H1 (cell line): ENCODE data around the gene CNPY4. TPM values are rescaled to one million over a fixed set of nuclear protein-coding genes. Genes with fewer than 3 reads are reported as not detected.
A peak's percentile ranks its signal among the peaks of the same experiment; 100 is the strongest.

Experiments
- CTCF ChIA-PET: fragments of 300-600 bp; sonication (Branson Sonifier 250); formaldehyde crosslinking; loops from one replicate; lab custom pipeline; 2021; ENCODE audit not compliant: partially characterized antibody; lab: Charles Lee
- POLR2A ChIA-PET: fragments of 300-600 bp; sonication (Branson Sonifier 250); formaldehyde crosslinking; loops from one replicate; lab custom pipeline; 2021; ENCODE audit warnings: inconsistent platforms; ENCODE audit not compliant: partially characterized antibody; lab: Charles Lee
- DNase-seq, 2 experiments: peaks; one replicate each; pipeline versions ENCODE4 v3.0.0 to v3.0.0-alpha.2; 2010 to 2022; ENCODE audit warnings: low spot score in 2 of 2, low read depth in 1 of 2, mixed read lengths in 1 of 2
- FAIRE-seq: peaks from 2 replicates; lab custom pipeline; 2011; peaks lifted over from hg19 to GRCh38; lab: Jason Lieb, UNC
- H2AFZ ChIP-seq: 2 replicates; pipeline ENCODE4 v1.8.1; 2012; ENCODE audit warnings: low read length, inconsistent platforms
- H2AK5ac ChIP-seq: 2 replicates; pipeline ENCODE4 v1.6.1; 2013; ENCODE audit warnings: low read depth, low read length
- H2BK120ac ChIP-seq: replicated peaks from 2 replicates; pipeline ENCODE3; 2013; ENCODE audit warnings: low read depth, low read length, inconsistent platforms
- H2BK12ac ChIP-seq: 2 replicates; pipeline ENCODE4 v1.6.1; 2013; ENCODE audit warnings: low read depth, low read length
- H2BK15ac ChIP-seq: 2 replicates; pipeline ENCODE4 v1.6.1; 2013; ENCODE audit warnings: low read length
- H2BK20ac ChIP-seq: 2 replicates; pipeline ENCODE4 v1.6.1; 2013; ENCODE audit warnings: low read length
- H2BK5ac ChIP-seq: 2 replicates; pipeline ENCODE4 v1.6.1; 2013; ENCODE audit warnings: low read depth, low read length
- H3K14ac ChIP-seq: 2 replicates; pipeline ENCODE4 v1.6.1; 2013; ENCODE audit warnings: inconsistent platforms; ENCODE audit not compliant: insufficient read length
- H3K18ac ChIP-seq: 2 replicates; pipeline ENCODE4 v1.6.1; 2013; ENCODE audit warnings: low read length; ENCODE audit errors: extremely low read depth
- H3K23ac ChIP-seq: 2 replicates; pipeline ENCODE4 v1.6.1; 2013; ENCODE audit warnings: inconsistent platforms; ENCODE audit not compliant: insufficient read length
- H3K23me2 ChIP-seq: 2 replicates; pipeline ENCODE4 v1.6.1; 2013; ENCODE audit warnings: low read depth, low read length
- H3K27ac ChIP-seq: 2 replicates; pipeline ENCODE4 v1.6.1; 2011; ENCODE audit warnings: low read depth, low read length, inconsistent platforms
- H3K27me3 ChIP-seq, 4 experiments: replicated peaks in 1 of 4; 1 replicate in 1 of 4; 2 replicates in 3 of 4; pipeline versions ENCODE4 v1.6.1 to v1.8.1; 2011 to 2013; ENCODE audit warnings: low read length in 3 of 4, mild to moderate bottlenecking in 3 of 4, inconsistent platforms in 2 of 4, mixed read lengths in 2 of 4, moderate library complexity in 1 of 4; ENCODE audit not compliant: control insufficient read depth in 3 of 4, insufficient read depth in 3 of 4; ENCODE audit errors: extremely low read depth in 1 of 4
- H3K36me3 ChIP-seq, 4 experiments: 2 replicates each; pipeline versions ENCODE4 v1.6.1 to v1.8.1; 2011 to 2013; ENCODE audit warnings: mild to moderate bottlenecking in 4 of 4, low read length in 3 of 4, moderate library complexity in 2 of 4, control low read depth in 1 of 4, inconsistent platforms in 1 of 4; ENCODE audit not compliant: insufficient read depth in 4 of 4, control insufficient read depth in 2 of 4
- H3K4ac ChIP-seq: replicated peaks from 2 replicates; pipeline ENCODE3; 2013; ENCODE audit warnings: low read length, low read depth, mixed read lengths, inconsistent platforms; ENCODE audit not compliant: insufficient read length
- H3K4me1 ChIP-seq, 4 experiments: replicated peaks in 1 of 4; 1 replicate in 1 of 4; 2 replicates in 3 of 4; pipeline versions ENCODE4 v1.6.1 to v1.8.1; 2011 to 2013; ENCODE audit warnings: low read length in 3 of 4, inconsistent platforms in 2 of 4, mixed read lengths in 1 of 4; ENCODE audit not compliant: insufficient read depth in 4 of 4, control insufficient read depth in 3 of 4
- H3K4me2 ChIP-seq, 2 experiments: 2 replicates each; pipeline versions ENCODE4 v1.6.1 to v1.8.1; 2011 to 2013; ENCODE audit warnings: low read depth in 2 of 2, low read length in 2 of 2, control low read depth in 1 of 2, inconsistent platforms in 1 of 2, mild to moderate bottlenecking in 1 of 2; ENCODE audit not compliant: insufficient read depth in 1 of 2
- H3K4me3 ChIP-seq, 4 experiments: fragments of 200-600, 300-600 bp in 1 of 4; sonication (generic), shearing (Covaris generic), sonication (Bioruptor Twin) in 1 of 4; 2 replicates each; pipeline versions ENCODE4 v1.5.1 to v1.8.1; 2011 to 2016; ENCODE audit warnings: low read length in 4 of 4, low read depth in 3 of 4, control low read depth in 2 of 4, inconsistent platforms in 2 of 4, mild to moderate bottlenecking in 2 of 4, mixed read lengths in 1 of 4, moderate library complexity in 1 of 4; ENCODE audit not compliant: insufficient read depth in 2 of 4; ENCODE audit errors: extremely low read depth in 1 of 4
- H3K56ac ChIP-seq: replicated peaks from 2 replicates; pipeline ENCODE3; 2013; ENCODE audit warnings: low read depth, mild to moderate bottlenecking, mixed read lengths, low read length, inconsistent platforms; ENCODE audit not compliant: insufficient read length
- H3K79me1 ChIP-seq: 2 replicates; pipeline ENCODE4 v1.6.1; 2013; ENCODE audit warnings: low read depth, low read length, control low read depth
- H3K79me2 ChIP-seq, 2 experiments: 2 replicates each; pipeline versions ENCODE4 v1.6.1 to v1.8.1; 2012 to 2013; ENCODE audit warnings: low read length in 2 of 2, mild to moderate bottlenecking in 2 of 2, inconsistent platforms in 1 of 2; ENCODE audit not compliant: insufficient read depth in 2 of 2, control insufficient read depth in 1 of 2
- H3K9ac ChIP-seq, 4 experiments: replicated peaks in 1 of 4; 1 replicate in 1 of 4; 2 replicates in 3 of 4; pipeline versions ENCODE4 v1.6.1 to v1.8.1; 2011 to 2013; ENCODE audit warnings: low read depth in 3 of 4, low read length in 3 of 4, control low read depth in 2 of 4, mild to moderate bottlenecking in 2 of 4, moderate library complexity in 2 of 4, inconsistent platforms in 1 of 4; ENCODE audit errors: extremely low read depth in 1 of 4
- H3K9me3 ChIP-seq, 2 experiments: 2 replicates each; pipeline versions ENCODE4 v1.6.1 to v1.8.1; 2012 to 2013; ENCODE audit warnings: mild to moderate bottlenecking in 2 of 2, moderate library complexity in 2 of 2, control low read depth in 1 of 2, inconsistent platforms in 1 of 2, low read depth in 1 of 2, low read length in 1 of 2, mixed read lengths in 1 of 2; ENCODE audit not compliant: insufficient read depth in 2 of 2
- H4K20me1 ChIP-seq, 2 experiments: replicated peaks in 1 of 2; 2 replicates each; pipeline versions ENCODE3 to v1.8.1; 2011 to 2013; ENCODE audit warnings: inconsistent platforms in 2 of 2, low read length in 2 of 2, mild to moderate bottlenecking in 1 of 2; ENCODE audit not compliant: insufficient read depth in 2 of 2, control insufficient read depth in 1 of 2
- H4K5ac ChIP-seq: 2 replicates; pipeline ENCODE4 v1.6.1; 2013; ENCODE audit warnings: low read length, low read depth, mixed read lengths, inconsistent platforms; ENCODE audit not compliant: insufficient read length
- H4K8ac ChIP-seq: 2 replicates; pipeline ENCODE4 v1.8.0; 2013; ENCODE audit warnings: mild to moderate bottlenecking, moderate library complexity, low read length, inconsistent platforms; ENCODE audit not compliant: insufficient read depth; ENCODE audit errors: extremely low read depth
- H4K91ac ChIP-seq: replicated peaks from 2 replicates; pipeline ENCODE3; 2013; ENCODE audit warnings: low read length, mixed read lengths, inconsistent platforms; ENCODE audit not compliant: insufficient read length
- ATF3 ChIP-seq: IDR thresholded peaks from 2 replicates; pipeline ENCODE4 v1.6.1; 2011; ENCODE audit warnings: low read depth, mild to moderate bottlenecking, low read length; ENCODE audit not compliant: insufficient read depth
- CHD2 ChIP-seq: IDR thresholded peaks from 2 replicates; pipeline ENCODE4 v1.6.1; 2012; ENCODE audit warnings: low read length, improper control_type of control experiment
- KDM4A ChIP-seq: IDR thresholded peaks from one replicate; pipeline ENCODE4 v1.7.1; 2012; ENCODE audit warnings: low read depth, mild to moderate bottlenecking, moderate library complexity, low read length, inconsistent platforms; ENCODE audit not compliant: severe bottlenecking
- POLR2AphosphoS5 ChIP-seq: IDR thresholded peaks from 2 replicates; pipeline ENCODE4 v1.6.1; 2011; ENCODE audit warnings: low read depth, low read length
- RBBP5 ChIP-seq: IDR thresholded peaks from 2 replicates; pipeline ENCODE4 v1.7.1; 2012; ENCODE audit warnings: low read depth, mild to moderate bottlenecking, inconsistent platforms, low read length, moderate library complexity, borderline replicate concordance
- SIN3A ChIP-seq, 2 experiments: IDR thresholded peaks in 1 of 2; conservative IDR thresholded peaks in 1 of 2; 2 replicates each; pipeline ENCODE4 v1.6.1; 2011 to 2012; ENCODE audit warnings: low read length in 2 of 2, improper control_type of control experiment in 1 of 2, low read depth in 1 of 2, mild to moderate bottlenecking in 1 of 2
- SIRT6 ChIP-seq: IDR thresholded peaks from one replicate; pipeline ENCODE4 v1.7.1; 2012; ENCODE audit warnings: low read length, inconsistent platforms
- SP2 ChIP-seq: IDR thresholded peaks from 2 replicates; pipeline ENCODE4 v1.6.1; 2012; ENCODE audit warnings: mild to moderate bottlenecking, low read length, inconsistent platforms
- WGBS, 2 experiments: shearing (Covaris generic) in 1 of 2; methylation state at CpG; one replicate each; pipeline versions ENCODE4 v1.1.6 to v1.1.7; 2013 to 2015; ENCODE audit warnings: low lambda C conversion rate in 2 of 2, mixed read lengths in 2 of 2, inconsistent platforms in 1 of 2, low coverage in 1 of 2, missing lambda C conversion rate in 1 of 2; ENCODE audit not compliant: insufficient replicate concordance in 2 of 2, insufficient coverage in 1 of 2, insufficient read length in 1 of 2; ENCODE audit errors: extremely low coverage in 1 of 2, missing lambda C conversion rate in 1 of 2; 5-methylcytosine and 5-hydroxymethylcytosine counted together
- polyA plus RNA-seq, 7 experiments: library from polyadenylated mRNA; depleted of rRNA in 3 of 7; stranded (reverse) in 5 of 7; unstranded in 2 of 7; fragments of >200 nt in 5 of 7; fragments of 200-250 nt in 2 of 7; gene quantifications; 1 replicate in 5 of 7; 2 replicates in 1 of 7; 4 replicates in 1 of 7; pipeline versions ENCODE4 v1.2.1 to v1.2.3, GENCODE V29; 2011 to 2013; ENCODE audit warnings: missing spikeins in 2 of 7, mixed read lengths in 2 of 7
- total RNA-seq: library from RNA; stranded (reverse); fragmentation: NEBNext Ultra II Directional; extraction: Animal tissue kit (Norgen Biotek cat#: 25700); gene quantifications from 2 replicates; pipeline ENCODE4 v1.2.1, GENCODE V29; 2021

Gene CNPY4
- total and polyA plus RNA-seq, 2 of the 8 experiments (the other 6 are each of a cell fraction or from before 2014, with no cell fraction given): 10.2 to 15.3 TPM

DNA sequence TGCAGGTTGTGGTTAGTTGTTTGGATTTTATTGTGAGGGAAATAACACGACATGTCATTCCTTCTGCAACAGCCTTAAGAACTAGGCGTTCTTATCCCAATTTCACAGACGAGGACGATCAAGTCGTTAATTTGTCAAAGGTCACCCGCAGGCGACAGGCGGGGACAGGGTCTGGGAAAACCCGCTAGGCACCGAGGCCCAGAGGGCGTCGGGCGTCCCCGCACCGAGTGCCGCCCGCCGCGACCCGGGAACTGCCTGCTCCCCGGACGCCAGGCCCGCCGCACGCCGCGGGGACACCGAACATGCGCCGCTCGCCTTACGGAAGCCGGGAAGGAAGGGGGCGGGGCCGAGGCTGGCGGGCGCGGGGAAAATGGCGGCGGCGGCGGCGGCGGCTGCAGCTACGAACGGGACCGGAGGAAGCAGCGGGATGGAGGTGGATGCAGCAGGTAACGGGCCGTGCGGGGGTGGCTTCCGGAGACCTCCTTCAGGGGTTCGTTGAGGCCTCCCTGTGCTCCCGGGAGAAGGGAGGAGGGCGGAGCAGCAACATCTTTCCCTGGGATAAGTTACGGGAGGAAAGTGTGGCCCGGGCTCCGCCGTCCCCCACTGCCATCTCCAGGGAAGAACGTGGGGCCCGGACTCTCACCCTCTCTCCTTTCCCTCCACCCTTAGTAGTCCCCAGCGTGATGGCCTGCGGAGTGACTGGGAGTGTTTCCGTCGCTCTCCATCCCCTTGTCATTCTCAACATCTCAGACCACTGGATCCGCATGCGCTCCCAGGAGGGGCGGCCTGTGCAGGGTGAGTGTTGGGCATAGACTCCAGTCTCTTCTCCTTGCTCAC lies 30.6 kb upstream of the CNPY4 start, which contains the start of gene COPS6:
Gene COPS6 (plus strand): TSS at position 349 of the 837 bp plus-strand sequence. CDS start 22 bp downstream, at position 371.
- Histone ChIP-seq H4K91ac (peak within 1 kb of the TSS; percentile 83), H2AK5ac (0 out of 2 replicates have a peak within 1 kb of the TSS, but pooled peaks have one; percentile 7), H4K5ac (peak within 1 kb of the TSS; percentile 85), H3K56ac (peak within 1 kb of the TSS; percentile 89), H3K4me1 (no peaks in the 10 kb centered on the region; a peak in 1 of 7 replicates), H2AFZ (peak within 1 kb of the TSS; percentile 73; the same call in 1 of the 2 replicates), H2BK20ac (no peak within 1 kb of the TSS), H3K79me2 (peaks cover 0 to 6% of the 10 kb centered on the region in 2 experiments; a peak in 1 of 4 replicates), H4K8ac (peak within 1 kb of the TSS; percentile 95), H3K4me2 (peak within 1 kb of the TSS; percentile 66 to 70), H3K23me2 (peaks cover 4% of the 10 kb centered on the region; the same call in 1 of the 2 replicates), H2BK15ac (0 out of 2 replicates have a peak within 1 kb of the TSS, but pooled peaks have one; percentile 67), H3K23ac (no peak within 1 kb of the TSS), H3K79me1 (peaks cover 5% of the 10 kb centered on the region), H3K14ac (no peak within 1 kb of the TSS), H3K9me3 (no peaks in the 10 kb centered on the region), H3K27ac (peak within 1 kb of the TSS; percentile 77), H2BK5ac (peak within 1 kb of the TSS; percentile 79; the same call in 1 of the 2 replicates), H2BK120ac (peak within 1 kb of the TSS; percentile 4), H4K20me1 (peaks cover 12 to 15% of the 10 kb centered on the region in 2 experiments), H3K9ac (peak within 1 kb of the TSS; percentile 78 to 93 (median 88)), H3K18ac (peak within 1 kb of the TSS; percentile 88), H3K4me3 (peak within 1 kb of the TSS; percentile 78 to 98 (median 96)), H3K27me3 (no peaks in the 10 kb centered on the region), H3K36me3 (peaks cover 25 to 36% (median 32%) of the 10 kb centered on the region in 4 experiments), H2BK12ac (peak within 1 kb of the TSS; percentile 69; the same call in 1 of the 2 replicates), H3K4ac (peak within 1 kb of the TSS; percentile 70)
- DNase-seq (peak in 1 of 2 experiments; percentile 93), FAIRE-seq (no peak)
- ChIA-PET POLR2A (interaction anchor here (0.7 to 19.5 kb wide), 13 partner anchors 5 to 91 kb away, joined by 3 to 722 read pairs (median 4); partner anchors contain the start of genes AP4M1, MBLAC1, MCM7 and ZSCAN21), CTCF (interaction anchor here (0.7 to 2.4 kb wide), 3 partner anchors 41 to 46 kb away, joined by 3 to 5 read pairs (median 3); no protein-coding TSS in a partner anchor)
- 5% methylated on average over 27 of the region's 68 CpGs; no CpG with 5 or more reads in 1 of the 2 experiments for WGBS, 2 experiments
- TF ChIP-seq SIN3A (conservative IDR thresholded peaks at IDR 0.05 in 1 of 2, IDR thresholded peaks at IDR 0.05 in 1 of 2; ENCODE audit: low read depth in 1 of 2, low read length in 2 of 2): peak in 1 of 2 experiments; percentile 34; a peak in 1 of 4 replicates
- no peak for TF ChIP-seq SP2
- TF ChIP-seq RBBP5: peak; percentile 89; the same call in 1 of the 2 replicates
- peak; percentile 69 for TF ChIP-seq KDM4A
- TF ChIP-seq SIRT6: no peak
- no peak for TF ChIP-seq CHD2
- no peak; the same call in 1 of the 2 replicates for TF ChIP-seq POLR2AphosphoS5
- no peak for TF ChIP-seq ATF3
